ENCODE measurements around the gene SCARB1. TPM values are rescaled to one million over a fixed set of nuclear protein-coding genes. Genes with fewer than 3 reads are reported as not detected.

Gene SCARB1
- total RNA-seq, 1 donor from 2014 or later: 25.1 TPM

GRCh38 chr12:124737772-124738635, 125.7 kb downstream of the SCARB1 start:
- TF ChIP-seq CTCF (IDR thresholded peaks at IDR 0.05; ENCODE audit: partially characterized antibody, unreplicated experiment): no peak
- H3K36me3 Mint-ChIP-seq (ENCODE audit: unreplicated experiment): no peaks in the 10 kb centered on the region
- H3K9me3 Mint-ChIP-seq (ENCODE audit: unreplicated experiment): peaks cover 3% of the 10 kb centered on the region
- no peak overlapping the region for H3K27ac Mint-ChIP-seq (ENCODE audit: unreplicated experiment)
- no peak for DNase-seq
- peaks cover 18% of the 10 kb centered on the region for H3K4me1 Mint-ChIP-seq (ENCODE audit: low read depth, unreplicated experiment)
- no peak overlapping the region for H3K4me3 Mint-ChIP-seq (ENCODE audit: unreplicated experiment)
- peaks cover 1% of the 10 kb centered on the region for H3K27me3 Mint-ChIP-seq (ENCODE audit: unreplicated experiment)

- Mint-ChIP-seq H3K4me3 (ENCODE audit: unreplicated experiment) (no peak overlapping the region), H3K4me1 (ENCODE audit: low read depth, unreplicated experiment) (peaks cover 16% of the 10 kb centered on the region), H3K36me3 (ENCODE audit: unreplicated experiment) (no peaks in the 10 kb centered on the region), H3K27ac (ENCODE audit: unreplicated experiment) (no peak overlapping the region), H3K9me3 (ENCODE audit: unreplicated experiment) (peaks cover 3% of the 10 kb centered on the region), H3K27me3 (ENCODE audit: unreplicated experiment) (peaks cover 2% of the 10 kb centered on the region)
- no peak for TF ChIP-seq CTCF (IDR thresholded peaks at IDR 0.05; ENCODE audit: partially characterized antibody, unreplicated experiment)
- no peak for DNase-seq
Observed at GRCh38 chr12:124737040-124737419, 126.6 kb downstream of the SCARB1 start.

DNA sequence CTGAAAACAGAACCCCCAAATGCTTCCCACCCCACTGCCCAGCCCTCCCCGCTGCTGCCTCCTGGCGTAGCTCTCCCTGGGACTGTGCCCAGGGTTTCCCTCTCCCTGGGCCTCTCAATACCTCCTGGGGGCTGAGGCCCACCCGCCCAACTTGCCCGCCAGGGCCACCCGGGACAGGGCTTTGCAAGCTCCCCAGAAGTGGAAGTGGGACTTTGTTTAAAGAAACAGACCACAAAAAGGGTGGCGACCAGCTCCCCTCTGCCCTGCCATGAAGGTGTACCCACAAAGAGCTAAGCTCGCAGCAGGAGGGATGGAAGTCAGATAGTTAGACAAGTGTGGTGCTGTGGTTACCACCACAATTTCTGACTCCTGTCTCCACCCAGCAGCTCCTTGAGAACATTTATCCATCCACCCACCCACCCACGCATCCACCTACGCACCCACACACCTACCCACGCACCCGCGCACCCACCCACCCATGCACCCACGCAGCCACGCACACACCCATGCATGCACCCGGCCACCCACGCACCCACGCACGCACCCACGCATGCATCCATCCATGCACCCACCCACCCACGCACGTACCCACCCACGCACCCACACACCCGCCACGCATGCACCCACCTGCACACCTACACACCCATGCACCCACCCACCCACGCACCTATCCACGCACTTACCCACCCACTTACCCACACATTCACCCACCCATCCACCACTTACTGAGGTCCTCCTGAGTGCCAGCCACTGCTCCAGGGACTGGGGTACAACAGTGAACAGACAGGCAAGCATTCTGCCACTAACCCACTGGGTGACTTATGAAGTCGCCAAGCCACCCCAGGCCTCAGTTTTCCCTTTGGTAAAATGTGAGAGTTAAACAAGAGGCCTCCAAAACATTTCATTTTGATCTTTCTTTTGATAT, 127.3 kb downstream of the SCARB1 start:
- TF ChIP-seq CTCF (IDR thresholded peaks at IDR 0.05; ENCODE audit: partially characterized antibody, unreplicated experiment): no peak
- Mint-ChIP-seq H3K4me1 (ENCODE audit: low read depth, unreplicated experiment) (peaks cover 16% of the 10 kb centered on the region), H3K9me3 (ENCODE audit: unreplicated experiment) (peaks cover 3% of the 10 kb centered on the region), H3K36me3 (ENCODE audit: unreplicated experiment) (no peaks in the 10 kb centered on the region), H3K27ac (ENCODE audit: unreplicated experiment) (no peak overlapping the region), H3K4me3 (ENCODE audit: unreplicated experiment) (no peak overlapping the region), H3K27me3 (ENCODE audit: unreplicated experiment) (peaks cover 2% of the 10 kb centered on the region)
- DNase-seq: no peak

- peaks cover 2% of the 10 kb centered on the region for H3K36me3 Mint-ChIP-seq (ENCODE audit: unreplicated experiment)
- H3K4me1 Mint-ChIP-seq (ENCODE audit: low read depth, unreplicated experiment): peaks cover 12% of the 10 kb centered on the region
- peak; percentile 58 for DNase-seq
- TF ChIP-seq CTCF (IDR thresholded peaks at IDR 0.05; ENCODE audit: partially characterized antibody, unreplicated experiment): peak; percentile 54
- peaks cover 4% of the 10 kb centered on the region for H3K9me3 Mint-ChIP-seq (ENCODE audit: unreplicated experiment)
- peak overlapping the region; percentile 90 for H3K27ac Mint-ChIP-seq (ENCODE audit: unreplicated experiment)
- H3K27me3 Mint-ChIP-seq (ENCODE audit: unreplicated experiment): peaks cover 2% of the 10 kb centered on the region
- no peak overlapping the region for H3K4me3 Mint-ChIP-seq (ENCODE audit: unreplicated experiment)
Observed at GRCh38 chr12:124734224-124734788, 129.4 kb downstream of the SCARB1 start.
